C4-2B (cell line): Measurements from ENCODE around the gene PC.
"Not testable (repeated sequence)": the region's sequence is repeated elsewhere in the genome, so short reads cannot be mapped to it uniquely, and the experiment has no call there.

Source experiments
- H3K27ac ChIP-seq: fragments of 450-650 bp; 2 replicates; pipeline ENCODE4 v1.5.1; 2017
- CTCF ChIP-seq: fragments of 450-650 bp; conservative IDR thresholded peaks from 2 replicates; pipeline ENCODE4 v1.5.1; 2017; ENCODE audit warnings: mild to moderate bottlenecking
- ZFX ChIP-seq: fragments of 450-650 bp; IDR thresholded peaks from 2 replicates; pipeline ENCODE4 v1.6.1; 2017

PC gene

GRCh38 chr11:66958232-66958955, at the start of gene PC:
PC (minus strand) TSS chr11:66958383; CDS start chr11:66872159, 86,224 bp downstream.
- TF ChIP-seq CTCF: no peak
- no peak for TF ChIP-seq ZFX
- H3K27ac ChIP-seq: peak within 1 kb of the TSS; percentile 69

GRCh38 chr11:67007126-67007525, 48.9 kb upstream of the PC start:
- no peak for TF ChIP-seq CTCF
- no peak for TF ChIP-seq ZFX
- no peak overlapping the region for H3K27ac ChIP-seq

- TF ChIP-seq ZFX: no peak
- TF ChIP-seq CTCF: no peak
- H3K27ac ChIP-seq: no peak overlapping the region
Observed at GRCh38 chr11:67006029-67006884, 48.1 kb upstream of the PC start.

- not testable (repeated sequence) for H3K27ac ChIP-seq
Observed at GRCh38 chr11:67005200-67005599, 47.0 kb upstream of the PC start.

- TF ChIP-seq CTCF (no peak), ZFX (no peak)
Observed at GRCh38 chr11:67002921-67003411, 44.8 kb upstream of the PC start.

GRCh38 chr11:67002297-67002913, 44.2 kb upstream of the PC start:
- TF ChIP-seq ZFX (no peak), CTCF (no peak)
- no peak overlapping the region for H3K27ac ChIP-seq

More at GRCh38 chr11:67002921-67003411, 44.8 kb upstream of the PC start:
- H3K27ac ChIP-seq: no peak overlapping the region

GRCh38 chr11:67001332-67001731, 43.1 kb upstream of the PC start:
- H3K27ac ChIP-seq: no peak overlapping the region
- TF ChIP-seq CTCF (no peak), ZFX (no peak)
